ENCODE results near the gene SPPL2C. TPM values are rescaled to one million over a fixed set of nuclear protein-coding genes. Genes with fewer than 3 reads are reported as not detected.
A peak's percentile ranks its signal among the peaks of the same experiment; 100 is the strongest.

SPPL2C gene
- total RNA-seq, 1 experiment from 2014 or later: not detected

GRCh38 chr17:45836047-45837044 lies 8.3 kb upstream of the SPPL2C start:
- H3K27ac ChIP-seq (ENCODE audit: insufficient read length, low read depth, low read length): no peak overlapping the region
- no peak overlapping the region for H3K23ac ChIP-seq (ENCODE audit: insufficient read length, low read depth, low read length)
- H3K79me2 ChIP-seq (ENCODE audit: insufficient read depth, low read length): no peaks in the 10 kb centered on the region
- no peaks in the 10 kb centered on the region for H3K23me2 ChIP-seq (ENCODE audit: insufficient read length, low read depth, low read length, poor library complexity, severe bottlenecking)
- no peak overlapping the region for H2AK5ac ChIP-seq (ENCODE audit: insufficient read length, low read length)
- H3K18ac ChIP-seq (ENCODE audit: insufficient read length, low read depth, low read length): no peak overlapping the region
- no peaks in the 10 kb centered on the region for H3K79me1 ChIP-seq (ENCODE audit: insufficient read depth, low read depth, low read length, poor library complexity, severe bottlenecking)
- DNase-seq: no peak
- H3K4me1 Mint-ChIP-seq: peaks cover 3 to 12% of the 10 kb centered on the region in 2 experiments; a peak in 2 of 4 replicates
- no peak overlapping the region for H2BK20ac ChIP-seq (ENCODE audit: low read depth, low read length, poor library complexity, severe bottlenecking)
- H4K8ac ChIP-seq (replicated peaks; ENCODE audit: insufficient read length, low read depth, low read length): no peak overlapping the region
- H3K9ac ChIP-seq (ENCODE audit: extremely low read depth, insufficient read length, low read length): no peak overlapping the region
- 0 out of 2 replicates have a peak overlapping the region, but pooled peaks have one; percentile 12 for H3K14ac ChIP-seq (ENCODE audit: insufficient read depth, low read length)
- H3T11ph ChIP-seq (ENCODE audit: low read length): no peak overlapping the region
- H2BK120ac ChIP-seq (ENCODE audit: low read depth, low read length, poor library complexity, severe bottlenecking): no peak overlapping the region
- WGBS (ENCODE audit: extremely low coverage, insufficient read length, low lambda C conversion rate): no CpG with 5 or more reads among the region's 20 CpGs
- no peak overlapping the region; a peak in 1 of 7 replicates for H3K27ac Mint-ChIP-seq
- TF ChIP-seq CTCF (conservative IDR thresholded peaks at IDR 0.05): no peak; the same call in 2 of the 3 replicates
- H3K4ac ChIP-seq (ENCODE audit: low read depth, low read length): no peak overlapping the region
- no peak overlapping the region for H2BK15ac ChIP-seq (ENCODE audit: low read depth, low read length)
- H3K9me3 ChIP-seq (ENCODE audit: control insufficient read depth, low read depth, low read length): no peaks in the 10 kb centered on the region
- no peak overlapping the region for H3K56ac ChIP-seq (ENCODE audit: insufficient read length, low read depth, low read length)
- no peaks in the 10 kb centered on the region for H3K9me3 Mint-ChIP-seq
- H4K20me1 ChIP-seq (ENCODE audit: control insufficient read depth, insufficient read depth, insufficient read length): no peaks in the 10 kb centered on the region
- no peak overlapping the region for H2BK12ac ChIP-seq (ENCODE audit: insufficient read length, low read depth, low read length)
- no peak overlapping the region for H3K4me3 Mint-ChIP-seq
- no peaks in the 10 kb centered on the region for H3K27me3 ChIP-seq (ENCODE audit: insufficient read depth, low read length)
- no peak overlapping the region for H2AFZ ChIP-seq (ENCODE audit: low read length)
- H3K4me2 ChIP-seq (ENCODE audit: insufficient read depth, insufficient read length, low read length): no peak overlapping the region
- no peak overlapping the region for H4K5ac ChIP-seq (ENCODE audit: insufficient read length, low read depth, low read length)
- H4K91ac ChIP-seq (ENCODE audit: insufficient read length, low read depth, low read length): no peak overlapping the region
- no peak overlapping the region for H2BK5ac ChIP-seq (ENCODE audit: insufficient read length, low read length)
- H3K27me3 Mint-ChIP-seq (ENCODE audit: low read depth): peaks cover 4% of the 10 kb centered on the region
- H3K4me1 ChIP-seq (ENCODE audit: insufficient read depth, low read length): no peaks in the 10 kb centered on the region
- H3K36me3 Mint-ChIP-seq (ENCODE audit: insufficient read depth in 1 of 3, low read depth in 3 of 3): no peaks in the 10 kb centered on the region
